Lung (tissue), 12 donors: ENCODE results near the gene MUCL3. TPM values are rescaled to one million over a fixed set of nuclear protein-coding genes. Genes with fewer than 3 reads are reported as not detected.

ENCODE experiments used
- ATAC-seq: fragments of 200-7000 bp; cut with Tn5 transposase; one replicate; pipeline ENCODE4 v1.9.1; 2020; ENCODE audit warnings: moderate number of reproducible peaks; ENCODE audit not compliant: insufficient read depth, low FRiP score
- DNase-seq, 3 donors: peaks; one replicate each; pipeline ENCODE4 v3.0.0-alpha.2; 2013 to 2017
- H3K27ac ChIP-seq, 2 donors: one replicate each; pipeline ENCODE4 v1.5.1; 2013; ENCODE audit warnings: mild to moderate bottlenecking in 2 of 2, moderate library complexity in 2 of 2, control low read depth in 1 of 2, inconsistent platforms in 1 of 2, low read depth in 1 of 2, low read length in 1 of 2
- H3K27me3 ChIP-seq, 3 donors: one replicate each; pipeline ENCODE4 v1.5.1; 2013; ENCODE audit warnings: low read length in 2 of 3; ENCODE audit not compliant: control insufficient read depth in 3 of 3, insufficient read depth in 3 of 3
- H3K36me3 ChIP-seq, 4 donors: one replicate each; pipeline ENCODE4 v1.5.1; 2013; ENCODE audit warnings: low read length in 4 of 4, mild to moderate bottlenecking in 1 of 4, moderate library complexity in 1 of 4; ENCODE audit not compliant: control insufficient read depth in 4 of 4, insufficient read depth in 4 of 4
- H3K4me1 ChIP-seq, 5 donors: one replicate each; pipeline ENCODE4 v1.5.1; 2013; ENCODE audit warnings: low read length in 5 of 5, mild to moderate bottlenecking in 2 of 5, moderate library complexity in 1 of 5; ENCODE audit not compliant: control insufficient read depth in 5 of 5, insufficient read depth in 5 of 5
- H3K4me3 ChIP-seq: one replicate; pipeline ENCODE4 v1.5.1; 2013; ENCODE audit warnings: mild to moderate bottlenecking, control low read depth, moderate library complexity
- H3K9ac ChIP-seq, 2 donors: one replicate each; pipeline ENCODE4 v1.5.1; 2013; ENCODE audit warnings: low read length in 2 of 2, control low read depth in 1 of 2; ENCODE audit not compliant: insufficient read depth in 1 of 2
- H3K9me3 ChIP-seq, 4 donors: one replicate each; pipeline ENCODE4 v1.5.1; 2013; ENCODE audit warnings: low read length in 3 of 4, mild to moderate bottlenecking in 1 of 4, moderate library complexity in 1 of 4; ENCODE audit not compliant: control insufficient read depth in 4 of 4, insufficient read depth in 3 of 4
- WGBS, 2 donors: extraction: QIAGEN DNeasy Blood & Tissue Kit; methylation state at CpG; one replicate each; pipeline ENCODE4 v1.1.7; 2013; 5-methylcytosine and 5-hydroxymethylcytosine counted together
- polyA plus RNA-seq, 2 donors: library from polyadenylated mRNA; stranded (reverse); fragments of 200-250 nt; gene quantifications; one replicate each; pipeline ENCODE4 v1.2.1, GENCODE V29; 2013
- total RNA-seq, 2 donors: library from RNA; depleted of rRNA in 1 of 2; stranded (reverse); fragments of >200 nt in 1 of 2; gene quantifications; one replicate each; pipeline ENCODE4 v1.2.1, GENCODE V29; 2014 to 2021
- TF ChIP-seq, protein P1 (sequence below): IDR thresholded peaks from 2 replicates; pipeline ENCODE4 v1.5.1; 2012; ENCODE audit warnings: mild to moderate bottlenecking; ENCODE audit errors: control extremely low read depth, extremely low read depth
- donor health status: control.
- donor health status: control.
- donor health status: Bipolar disorder and iron deficiency.
- donor health status: healthy.
- donor health status: DM: yes; HTN: yes; CAD: no.

Gene MUCL3
- total and polyA plus RNA-seq, 4 donors = 0.47 to 6.4 (median 2.0) TPM

DNA sequence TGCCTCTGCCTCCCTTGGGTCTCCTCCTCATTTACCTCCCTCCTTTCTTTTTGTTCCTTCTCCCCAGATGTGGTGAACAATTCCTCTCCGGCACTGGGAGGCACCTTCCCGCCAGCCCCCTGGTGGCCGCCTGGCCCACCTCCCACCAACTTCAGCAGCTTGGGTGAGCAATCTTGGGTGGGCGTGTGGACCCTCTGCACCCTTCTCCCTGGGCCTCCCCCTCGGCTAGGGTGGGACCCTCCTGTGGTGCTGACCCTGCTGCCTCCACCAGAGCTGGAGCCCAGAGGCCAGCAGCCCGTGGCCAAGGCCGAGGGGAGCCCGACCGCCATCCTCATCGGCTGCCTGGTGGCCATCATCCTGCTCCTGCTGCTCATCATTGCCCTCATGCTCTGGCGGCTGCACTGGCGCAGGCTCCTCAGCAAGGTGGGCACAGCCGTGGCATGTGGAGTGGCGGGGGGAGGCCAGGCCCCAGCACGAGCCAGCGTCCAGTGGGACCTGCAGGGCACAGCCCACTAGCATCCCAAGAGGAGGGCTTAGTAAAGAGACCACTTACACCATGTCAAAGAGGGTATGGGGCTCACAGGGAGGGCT, 47.7 kb upstream of the MUCL3 start:
- no peaks in the 10 kb centered on the region for H3K27me3 ChIP-seq
- no peak overlapping the region for H3K27ac ChIP-seq
- H3K36me3 ChIP-seq = peaks cover 0 to 47% (median 38%) of the 10 kb centered on the region in 4 donors
- H3K9me3 ChIP-seq = no peaks in the 10 kb centered on the region
- 91 to 92% methylated on average over 16 of the region's 16 CpGs for WGBS, 2 donors
- peaks cover 0 to 11% (median under 1%) of the 10 kb centered on the region in 5 donors for H3K4me1 ChIP-seq
- H3K4me3 ChIP-seq = no peak overlapping the region
- H3K9ac ChIP-seq = no peak overlapping the region
- TF ChIP-seq, protein P1, sequence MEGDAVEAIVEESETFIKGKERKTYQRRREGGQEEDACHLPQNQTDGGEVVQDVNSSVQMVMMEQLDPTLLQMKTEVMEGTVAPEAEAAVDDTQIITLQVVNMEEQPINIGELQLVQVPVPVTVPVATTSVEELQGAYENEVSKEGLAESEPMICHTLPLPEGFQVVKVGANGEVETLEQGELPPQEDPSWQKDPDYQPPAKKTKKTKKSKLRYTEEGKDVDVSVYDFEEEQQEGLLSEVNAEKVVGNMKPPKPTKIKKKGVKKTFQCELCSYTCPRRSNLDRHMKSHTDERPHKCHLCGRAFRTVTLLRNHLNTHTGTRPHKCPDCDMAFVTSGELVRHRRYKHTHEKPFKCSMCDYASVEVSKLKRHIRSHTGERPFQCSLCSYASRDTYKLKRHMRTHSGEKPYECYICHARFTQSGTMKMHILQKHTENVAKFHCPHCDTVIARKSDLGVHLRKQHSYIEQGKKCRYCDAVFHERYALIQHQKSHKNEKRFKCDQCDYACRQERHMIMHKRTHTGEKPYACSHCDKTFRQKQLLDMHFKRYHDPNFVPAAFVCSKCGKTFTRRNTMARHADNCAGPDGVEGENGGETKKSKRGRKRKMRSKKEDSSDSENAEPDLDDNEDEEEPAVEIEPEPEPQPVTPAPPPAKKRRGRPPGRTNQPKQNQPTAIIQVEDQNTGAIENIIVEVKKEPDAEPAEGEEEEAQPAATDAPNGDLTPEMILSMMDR = no peak
- DNase-seq = no peak
- no peak for ATAC-seq

DNA sequence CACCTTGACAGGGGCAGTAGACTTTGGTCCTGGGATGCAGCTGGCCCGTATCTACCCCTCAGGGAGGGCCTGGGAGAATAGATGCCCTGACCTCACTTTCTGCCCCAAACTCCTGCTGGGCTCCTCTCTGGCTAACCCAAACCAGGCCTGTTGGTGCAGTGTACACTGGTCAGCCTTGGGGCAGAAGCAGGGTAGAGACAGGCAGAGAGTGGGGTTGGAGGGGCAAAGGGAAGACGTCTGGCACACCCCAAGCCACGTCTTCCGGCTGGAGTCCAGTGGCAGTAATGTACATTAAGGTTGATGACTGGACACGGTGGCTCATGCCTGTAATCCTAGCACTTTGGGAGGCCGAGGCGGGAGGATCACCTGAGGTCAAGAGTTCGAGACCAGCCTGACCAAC, 47.1 kb upstream of the MUCL3 start:
- Histone ChIP-seq H3K4me1 (peaks cover 0 to 6% (median 0%) of the 10 kb centered on the region in 5 donors), H3K27ac (no peak overlapping the region), H3K36me3 (peaks cover 0 to 47% (median 40%) of the 10 kb centered on the region in 4 donors), H3K4me3 (no peak overlapping the region), H3K27me3 (no peaks in the 10 kb centered on the region), H3K9me3 (no peaks in the 10 kb centered on the region), H3K9ac (no peak overlapping the region)
- 95 to 96% methylated on average over 8 of the region's 8 CpGs for WGBS, 2 donors
- DNase-seq (no peak), ATAC-seq (no peak)
- TF ChIP-seq, protein P1 = no peak

DNA sequence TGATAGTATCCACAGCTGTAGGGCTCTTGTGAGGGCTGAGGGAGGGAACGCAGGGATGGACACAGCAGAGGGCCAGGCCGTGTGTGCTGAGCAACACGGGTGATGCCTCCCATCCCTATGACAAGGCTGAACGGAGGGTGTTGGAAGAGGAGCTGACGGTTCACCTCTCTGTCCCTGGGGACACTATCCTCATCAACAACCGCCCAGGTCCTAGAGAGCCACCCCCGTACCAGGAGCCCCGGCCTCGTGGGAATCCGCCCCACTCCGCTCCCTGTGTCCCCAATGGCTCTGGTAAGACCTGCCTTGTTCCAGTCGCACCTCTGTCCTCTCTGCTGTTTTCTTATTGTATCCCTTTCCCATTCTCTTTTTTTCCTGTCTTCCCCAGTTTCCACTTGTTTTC, 46.4 kb upstream of the MUCL3 start:
- no peaks in the 10 kb centered on the region for H3K4me1 ChIP-seq

More for the DNA sequence above, 46.4 kb upstream of the MUCL3 start:
- no peak for ATAC-seq
- H3K9ac ChIP-seq = no peak overlapping the region
- no peaks in the 10 kb centered on the region for H3K9me3 ChIP-seq
- TF ChIP-seq, protein P1 = no peak
- 94 to 95% methylated on average over 12 of the region's 12 CpGs for WGBS, 2 donors
- no peak overlapping the region for H3K27ac ChIP-seq
- no peak overlapping the region for H3K4me3 ChIP-seq
- no peak for DNase-seq
- H3K36me3 ChIP-seq = peaks cover 0 to 43% (median 37%) of the 10 kb centered on the region in 4 donors
- no peaks in the 10 kb centered on the region for H3K27me3 ChIP-seq
